Measurements from ENCODE around the gene PSAPL1.
A peak's percentile ranks its signal among the peaks of the same experiment; 100 is the strongest.

The PSAPL1 gene

GRCh38 chr4:7465017-7465416, 30.3 kb upstream of the PSAPL1 start:
- Histone ChIP-seq H3K27me3 (ENCODE audit: insufficient read depth, low read depth, severe bottlenecking) (no peaks in the 10 kb centered on the region), H3K9me3 (ENCODE audit: severe bottlenecking) (no peaks in the 10 kb centered on the region), H3K36me3 (no peaks in the 10 kb centered on the region), H3K4me3 (ENCODE audit: low read depth, low read length) (no peak overlapping the region), H3K27ac (no peak overlapping the region)
- DNase-seq, result no peak
- TF ChIP-seq CTCF (IDR thresholded peaks at IDR 0.05; ENCODE audit: low read depth, low read length), result no peak

- no peaks in the 10 kb centered on the region for H3K9me3 ChIP-seq (ENCODE audit: severe bottlenecking)
- no peaks in the 10 kb centered on the region for H3K27me3 ChIP-seq (ENCODE audit: insufficient read depth, low read depth, severe bottlenecking)
- TF ChIP-seq CTCF (IDR thresholded peaks at IDR 0.05; ENCODE audit: low read depth, low read length), result no peak
- H3K36me3 ChIP-seq, result no peaks in the 10 kb centered on the region
- no peak overlapping the region for H3K4me3 ChIP-seq (ENCODE audit: low read depth, low read length)
- DNase-seq, result no peak
- no peak overlapping the region for H3K27ac ChIP-seq
Observed at GRCh38 chr4:7464259-7464655, 29.5 kb upstream of the PSAPL1 start.

DNA sequence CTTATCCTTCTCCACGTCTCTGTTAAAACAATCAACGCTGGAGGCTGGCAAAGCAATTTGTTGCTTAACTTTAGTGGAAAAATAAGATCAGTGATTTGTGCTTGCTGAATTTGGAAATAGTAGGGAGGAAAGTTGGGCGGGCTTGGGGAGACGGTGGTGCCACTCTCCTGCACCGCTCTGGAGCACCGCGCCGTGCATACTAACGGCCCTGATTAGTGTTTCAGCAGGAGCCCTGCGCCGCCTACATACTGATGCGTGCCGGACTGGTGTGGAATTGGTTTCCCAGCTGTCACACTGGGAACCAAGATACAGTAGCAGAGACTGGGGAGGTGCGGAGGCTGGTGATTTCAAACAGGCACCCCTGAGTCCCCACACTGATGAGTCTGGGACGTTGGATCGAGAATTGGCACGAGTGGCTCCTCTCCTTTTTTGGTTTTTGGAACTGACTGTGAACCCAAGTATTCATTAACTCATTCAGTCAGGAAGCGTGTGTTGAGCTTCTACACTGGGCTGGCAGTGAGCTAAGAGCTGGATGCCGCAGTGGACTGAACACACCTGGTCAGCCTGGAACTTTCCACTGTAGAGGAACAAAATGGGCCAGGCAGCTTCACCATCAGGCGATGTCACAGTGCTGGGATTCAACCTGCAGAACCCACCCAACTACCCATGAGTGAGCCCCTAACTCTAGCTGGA, 29.0 kb upstream of the PSAPL1 start:
- no peaks in the 10 kb centered on the region for H3K36me3 ChIP-seq
- H3K27ac ChIP-seq, result no peak overlapping the region
- H3K27me3 ChIP-seq (ENCODE audit: insufficient read depth, low read depth, severe bottlenecking), result no peaks in the 10 kb centered on the region
- no peaks in the 10 kb centered on the region for H3K9me3 ChIP-seq (ENCODE audit: severe bottlenecking)
- no peak for TF ChIP-seq CTCF (IDR thresholded peaks at IDR 0.05; ENCODE audit: low read depth, low read length)
- no peak for DNase-seq
- H3K4me3 ChIP-seq (ENCODE audit: low read depth, low read length), result no peak overlapping the region

DNA sequence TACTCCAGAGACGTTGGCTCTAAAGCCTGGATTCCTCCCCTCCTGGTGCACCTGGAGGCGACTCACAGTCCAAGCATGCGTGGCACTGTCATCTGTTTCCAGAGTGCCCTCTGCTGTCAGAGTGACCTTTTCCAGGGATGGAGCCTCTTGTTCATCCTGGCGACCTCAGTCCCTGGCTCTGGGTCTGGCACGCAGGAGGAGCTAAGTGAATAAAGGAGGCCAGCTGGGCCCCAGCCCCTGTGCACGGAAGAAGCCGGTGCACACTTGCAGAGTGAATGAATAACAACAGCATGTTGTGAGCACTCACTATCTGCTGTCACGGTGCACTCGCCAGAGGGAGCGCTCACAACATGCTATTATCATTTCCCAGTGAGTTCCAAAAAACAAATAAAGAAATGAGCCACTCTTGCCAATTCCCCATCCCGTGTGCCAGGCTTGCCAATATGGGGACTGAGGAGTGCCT, 27.8 kb upstream of the PSAPL1 start:
- no peak overlapping the region for H3K4me3 ChIP-seq (ENCODE audit: low read depth, low read length)
- H3K36me3 ChIP-seq, result no peaks in the 10 kb centered on the region
- DNase-seq, result peak; percentile 65
- no peaks in the 10 kb centered on the region for H3K9me3 ChIP-seq (ENCODE audit: severe bottlenecking)
- H3K27me3 ChIP-seq (ENCODE audit: insufficient read depth, low read depth, severe bottlenecking), result no peaks in the 10 kb centered on the region
- H3K27ac ChIP-seq, result no peak overlapping the region
- peak; percentile 59 for TF ChIP-seq CTCF (IDR thresholded peaks at IDR 0.05; ENCODE audit: low read depth, low read length)

- H3K27ac ChIP-seq, result no peak overlapping the region
- H3K9me3 ChIP-seq (ENCODE audit: severe bottlenecking), result no peaks in the 10 kb centered on the region
- no peak for DNase-seq
- H3K4me3 ChIP-seq (ENCODE audit: low read depth, low read length), result no peak overlapping the region
- H3K36me3 ChIP-seq, result no peaks in the 10 kb centered on the region
- no peaks in the 10 kb centered on the region for H3K27me3 ChIP-seq (ENCODE audit: insufficient read depth, low read depth, severe bottlenecking)
- TF ChIP-seq CTCF (IDR thresholded peaks at IDR 0.05; ENCODE audit: low read depth, low read length), result 0 out of 2 replicates have a peak, but pooled peaks have one; percentile 7
Observed at GRCh38 chr4:7461230-7461629, 26.5 kb upstream of the PSAPL1 start.

GRCh38 chr4:7460566-7460965, 25.8 kb upstream of the PSAPL1 start:
- H3K27ac ChIP-seq, result no peak overlapping the region
- no peak overlapping the region for H3K4me3 ChIP-seq (ENCODE audit: low read depth, low read length)
- H3K27me3 ChIP-seq (ENCODE audit: insufficient read depth, low read depth, severe bottlenecking), result no peaks in the 10 kb centered on the region
- peak; percentile 68 for DNase-seq
- H3K9me3 ChIP-seq (ENCODE audit: severe bottlenecking), result no peaks in the 10 kb centered on the region
- no peaks in the 10 kb centered on the region for H3K36me3 ChIP-seq
- no peak for TF ChIP-seq CTCF (IDR thresholded peaks at IDR 0.05; ENCODE audit: low read depth, low read length)

Measured in WERI-Rb-1 (cell line).